Measurements from ENCODE around the gene RAB9A. TPM values are rescaled to one million over a fixed set of nuclear protein-coding genes. Genes with fewer than 3 reads are reported as not detected.
"Not testable (repeated sequence)": the region's sequence is repeated elsewhere in the genome, so short reads cannot be mapped to it uniquely, and the experiment has no call there.

The RAB9A gene
- total RNA-seq, 1 experiment from 2014 or later: 59.3 TPM

- not testable (repeated sequence) for H3K27me3 ChIP-seq (ENCODE audit: low read length); H3K4me3 ChIP-seq (ENCODE audit: low read length); H4K20me1 ChIP-seq (ENCODE audit: insufficient read depth, low read depth, low read length); H3K4me2 ChIP-seq (ENCODE audit: low read depth, low read length, poor library complexity, severe bottlenecking); H3K9me3 ChIP-seq (ENCODE audit: low read length); H3K27ac ChIP-seq (ENCODE audit: low read length); H2AFZ ChIP-seq (ENCODE audit: low read length); DNase-seq; H3K9me2 ChIP-seq (replicated peaks; ENCODE audit: insufficient read depth, low read length); H3K9ac ChIP-seq (ENCODE audit: low read length)
- peaks cover 11% of the 10 kb centered on the region for H3K36me3 ChIP-seq (ENCODE audit: insufficient read depth, low read length)
- peaks cover 27% of the 10 kb centered on the region for H3K4me1 ChIP-seq (ENCODE audit: low read length)
- peaks cover 73% of the 10 kb centered on the region for H3K79me2 ChIP-seq (ENCODE audit: low read length)
Observed at GRCh38 chrX:13730523-13730922, 41.6 kb downstream of the RAB9A start.

- Histone ChIP-seq H4K20me1 (ENCODE audit: insufficient read depth, low read depth, low read length) (no peaks in the 10 kb centered on the region), H3K9me3 (ENCODE audit: low read length) (no peaks in the 10 kb centered on the region; the same call in 1 of the 2 replicates), H2AFZ (ENCODE audit: low read length) (no peak overlapping the region), H3K4me3 (ENCODE audit: low read length) (peak overlapping the region; percentile 96), H3K36me3 (ENCODE audit: insufficient read depth, low read length) (peaks cover 13% of the 10 kb centered on the region), H3K27me3 (ENCODE audit: low read length) (no peaks in the 10 kb centered on the region), H3K9me2 (replicated peaks; ENCODE audit: insufficient read depth, low read length) (no peaks in the 10 kb centered on the region), H3K4me2 (ENCODE audit: low read depth, low read length, poor library complexity, severe bottlenecking) (peak overlapping the region; percentile 95), H3K4me1 (ENCODE audit: low read length) (peaks cover 44% of the 10 kb centered on the region), H3K27ac (ENCODE audit: low read length) (peak overlapping the region; percentile 100), H3K9ac (ENCODE audit: low read length) (peak overlapping the region; percentile 95), H3K79me2 (ENCODE audit: low read length) (peaks cover 76% of the 10 kb centered on the region)
- peak; percentile 57 for DNase-seq
Observed at GRCh38 chrX:13732246-13733067, 43.5 kb downstream of the RAB9A start.

- Histone ChIP-seq H3K4me3 (ENCODE audit: low read length) (peak overlapping the region; percentile 96), H4K20me1 (ENCODE audit: insufficient read depth, low read depth, low read length) (no peaks in the 10 kb centered on the region), H3K27me3 (ENCODE audit: low read length) (no peaks in the 10 kb centered on the region), H3K36me3 (ENCODE audit: insufficient read depth, low read length) (peaks cover 19% of the 10 kb centered on the region), H3K9me3 (ENCODE audit: low read length) (no peaks in the 10 kb centered on the region; the same call in 1 of the 2 replicates), H3K4me2 (ENCODE audit: low read depth, low read length, poor library complexity, severe bottlenecking) (peak overlapping the region; percentile 95), H3K4me1 (ENCODE audit: low read length) (peaks cover 45% of the 10 kb centered on the region), H2AFZ (ENCODE audit: low read length) (no peak overlapping the region), H3K27ac (ENCODE audit: low read length) (peak overlapping the region; percentile 100), H3K9me2 (replicated peaks; ENCODE audit: insufficient read depth, low read length) (no peaks in the 10 kb centered on the region), H3K79me2 (ENCODE audit: low read length) (peaks cover 78% of the 10 kb centered on the region), H3K9ac (ENCODE audit: low read length) (peak overlapping the region; percentile 95)
- peak; percentile 62 for DNase-seq
Observed at GRCh38 chrX:13733506-13733905, 44.6 kb downstream of the RAB9A start.

- H3K9me2 ChIP-seq (replicated peaks; ENCODE audit: insufficient read depth, low read length): no peaks in the 10 kb centered on the region
- no peaks in the 10 kb centered on the region for H4K20me1 ChIP-seq (ENCODE audit: insufficient read depth, low read depth, low read length)
- H3K9ac ChIP-seq (ENCODE audit: low read length): peak within 1 kb of the TSS; percentile 95
- peaks cover 75% of the 10 kb centered on the region for H3K79me2 ChIP-seq (ENCODE audit: low read length)
- no peaks in the 10 kb centered on the region; the same call in 1 of the 2 replicates for H3K9me3 ChIP-seq (ENCODE audit: low read length)
- H3K4me2 ChIP-seq (ENCODE audit: low read depth, low read length, poor library complexity, severe bottlenecking): peak within 1 kb of the TSS; percentile 95
- H3K27ac ChIP-seq (ENCODE audit: low read length): peak within 1 kb of the TSS; percentile 100
- no peaks in the 10 kb centered on the region for H3K27me3 ChIP-seq (ENCODE audit: low read length)
- peak within 1 kb of the TSS; percentile 76; the same call in 1 of the 2 replicates for H2AFZ ChIP-seq (ENCODE audit: low read length)
- DNase-seq: peak; percentile 100
- H3K4me1 ChIP-seq (ENCODE audit: low read length): peaks cover 43% of the 10 kb centered on the region
- peak within 1 kb of the TSS; percentile 96 for H3K4me3 ChIP-seq (ENCODE audit: low read length)
- H3K36me3 ChIP-seq (ENCODE audit: insufficient read depth, low read length): peaks cover 24% of the 10 kb centered on the region
Observed at GRCh38 chrX:13734278-13735172, 45.6 kb downstream of the RAB9A start, which contains the start of the genes OFD1 and TRAPPC2. Gene OFD1 (plus strand): TSS chrX:13734748. CDS start chrX:13735072, 324 bp downstream. Gene TRAPPC2 (minus strand): TSS chrX:13734620. CDS start chrX:13719963, 14,657 bp downstream.

- Histone ChIP-seq H3K27me3 (ENCODE audit: low read length) (no peaks in the 10 kb centered on the region), H2AFZ (ENCODE audit: low read length) (no peak overlapping the region), H4K20me1 (ENCODE audit: insufficient read depth, low read depth, low read length) (no peaks in the 10 kb centered on the region), H3K27ac (ENCODE audit: low read length) (peak overlapping the region; percentile 48; the same call in 1 of the 2 replicates), H3K9me2 (replicated peaks; ENCODE audit: insufficient read depth, low read length) (no peaks in the 10 kb centered on the region), H3K79me2 (ENCODE audit: low read length) (peaks cover 38% of the 10 kb centered on the region), H3K4me3 (ENCODE audit: low read length) (no peak overlapping the region), H3K4me1 (ENCODE audit: low read length) (peaks cover 29% of the 10 kb centered on the region), H3K4me2 (ENCODE audit: low read depth, low read length, poor library complexity, severe bottlenecking) (peak overlapping the region; percentile 42), H3K9ac (ENCODE audit: low read length) (0 out of 2 replicates have a peak overlapping the region, but pooled peaks have one; percentile 1), H3K9me3 (ENCODE audit: low read length) (no peaks in the 10 kb centered on the region), H3K36me3 (ENCODE audit: insufficient read depth, low read length) (peaks cover 56% of the 10 kb centered on the region)
- DNase-seq: no peak
Observed at GRCh38 chrX:13741695-13742094, 52.8 kb downstream of the RAB9A start.

- H3K4me2 ChIP-seq (ENCODE audit: low read depth, low read length, poor library complexity, severe bottlenecking): peak overlapping the region; percentile 42
- peaks cover 60% of the 10 kb centered on the region for H3K36me3 ChIP-seq (ENCODE audit: insufficient read depth, low read length)
- no peak overlapping the region for H3K4me3 ChIP-seq (ENCODE audit: low read length)
Observed at GRCh38 chrX:13742397-13743176, 53.7 kb downstream of the RAB9A start.

GRCh38 chrX:13747836-13748235, 58.9 kb downstream of the RAB9A start:
- 0 out of 2 replicates have a peak overlapping the region, but pooled peaks have one; percentile 14 for H3K27ac ChIP-seq (ENCODE audit: low read length)
- H3K36me3 ChIP-seq (ENCODE audit: insufficient read depth, low read length): peaks cover 67% of the 10 kb centered on the region
- peaks cover 21% of the 10 kb centered on the region for H3K4me1 ChIP-seq (ENCODE audit: low read length)
- no peaks in the 10 kb centered on the region for H3K9me2 ChIP-seq (replicated peaks; ENCODE audit: insufficient read depth, low read length)
- H3K4me3 ChIP-seq (ENCODE audit: low read length): no peak overlapping the region
- no peak overlapping the region for H3K9ac ChIP-seq (ENCODE audit: low read length)
- no peak overlapping the region for H3K4me2 ChIP-seq (ENCODE audit: low read depth, low read length, poor library complexity, severe bottlenecking)
- H3K27me3 ChIP-seq (ENCODE audit: low read length): no peaks in the 10 kb centered on the region
- no peak overlapping the region for H2AFZ ChIP-seq (ENCODE audit: low read length)
- H3K79me2 ChIP-seq (ENCODE audit: low read length): peaks cover 18% of the 10 kb centered on the region
- H3K9me3 ChIP-seq (ENCODE audit: low read length): no peaks in the 10 kb centered on the region
- no peaks in the 10 kb centered on the region for H4K20me1 ChIP-seq (ENCODE audit: insufficient read depth, low read depth, low read length)
- peak; percentile 68 for DNase-seq

More at GRCh38 chrX:13742397-13743176, 53.7 kb downstream of the RAB9A start:
- H3K9me2 ChIP-seq (replicated peaks; ENCODE audit: insufficient read depth, low read length): no peaks in the 10 kb centered on the region
- no peaks in the 10 kb centered on the region for H4K20me1 ChIP-seq (ENCODE audit: insufficient read depth, low read depth, low read length)
- H3K79me2 ChIP-seq (ENCODE audit: low read length): peaks cover 35% of the 10 kb centered on the region
- no peak overlapping the region for H3K9ac ChIP-seq (ENCODE audit: low read length)
- peak overlapping the region; percentile 48 for H3K27ac ChIP-seq (ENCODE audit: low read length)
- DNase-seq: no peak
- H2AFZ ChIP-seq (ENCODE audit: low read length): no peak overlapping the region
- peaks cover 22% of the 10 kb centered on the region for H3K4me1 ChIP-seq (ENCODE audit: low read length)
- no peaks in the 10 kb centered on the region for H3K27me3 ChIP-seq (ENCODE audit: low read length)
- H3K9me3 ChIP-seq (ENCODE audit: low read length): no peaks in the 10 kb centered on the region

All from Karpas-422 (cell line).